GM12891 (cell line): ENCODE measurements around the gene IPPK.

Experiments used
- POLR2A ChIP-seq: IDR thresholded peaks from 2 replicates; pipeline ENCODE4 v1.6.1; 2011; ENCODE audit warnings: low read depth, low read length, control low read depth
- POLR2AphosphoS5 ChIP-seq: IDR thresholded peaks from 2 replicates; pipeline ENCODE4 v1.6.1; 2011; ENCODE audit warnings: low read depth, low read length, control low read depth
- POU2F2 ChIP-seq: IDR thresholded peaks from 2 replicates; pipeline ENCODE4 v1.6.1; 2011; ENCODE audit warnings: low read depth, mild to moderate bottlenecking, control low read depth, low read length, moderate library complexity
- TAF1 ChIP-seq: IDR thresholded peaks from 2 replicates; pipeline ENCODE4 v1.6.1; 2011; ENCODE audit warnings: low read depth, low read length, control low read depth

GRCh38 chr9:92663951-92664350 lies 6.0 kb downstream of the IPPK start:
- no peak for TF ChIP-seq POLR2A
- TF ChIP-seq TAF1: no peak
- no peak for TF ChIP-seq POLR2AphosphoS5
- no peak for TF ChIP-seq POU2F2
